ENCODE data around the gene CXXC5. TPM values are rescaled to one million over a fixed set of nuclear protein-coding genes. Genes with fewer than 3 reads are reported as not detected.

Gene CXXC5
- total and polyA plus RNA-seq, 9 of the 15 experiments (the other 6 are each of a cell fraction or from before 2014, with no cell fraction given) = 1.9 to 123 (median 45.8) TPM

DNA sequence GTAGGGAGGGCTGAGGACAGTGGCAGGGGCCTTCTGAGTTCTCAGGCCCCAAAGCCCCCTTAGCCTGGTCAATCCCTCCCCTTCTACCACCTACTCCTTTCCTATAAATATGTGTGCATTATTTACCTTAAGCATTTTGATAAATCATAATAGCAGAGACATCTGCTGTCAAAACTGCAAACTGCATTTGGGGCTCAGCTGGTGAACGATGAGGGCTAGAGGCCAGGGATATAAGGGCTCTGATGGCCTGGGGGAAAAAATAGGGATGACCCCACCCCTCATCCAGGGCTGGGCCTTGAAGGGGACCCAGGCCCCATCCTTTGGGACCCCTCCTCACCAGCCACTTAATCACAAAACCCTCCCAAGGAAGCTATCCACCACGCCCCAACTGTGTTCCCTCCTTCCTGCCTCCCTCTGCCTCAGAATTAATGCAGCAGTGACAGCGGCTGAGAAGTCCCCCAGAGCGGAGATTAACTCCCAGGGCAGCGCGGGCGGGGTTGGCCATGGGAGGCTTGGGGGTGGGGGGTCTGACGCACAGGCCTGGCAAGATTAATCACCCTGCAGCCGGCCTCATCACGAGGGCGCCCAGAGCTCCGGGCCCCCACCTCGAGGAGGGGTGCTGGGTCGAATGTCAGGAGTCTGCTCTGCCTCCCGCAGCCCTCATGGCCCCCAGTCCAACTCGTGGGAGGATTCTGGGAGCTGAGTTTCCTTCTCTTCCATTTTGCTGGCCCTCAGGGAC is 42.1 kb downstream of the CXXC5 start (continued):
- TF ChIP-seq ZNF174 (CRISPR knock-in tag; IDR thresholded peaks at IDR 0.05) = no peak
- TF ChIP-seq CXXC5 (CRISPR knock-in tag; IDR thresholded peaks at IDR 0.05) = no peak
- TF ChIP-seq HMG20A (CRISPR knock-in tag; conservative IDR thresholded peaks at IDR 0.05) = no peak
- no peak for TF ChIP-seq TFAM (CRISPR knock-in tag; conservative IDR thresholded peaks at IDR 0.05)
- TF ChIP-seq SMARCA4 (IDR thresholded peaks at IDR 0.05) = no peak
- TF ChIP-seq GATAD2A (IDR thresholded peaks at IDR 0.05) = no peak
- TF ChIP-seq TEAD2 (tag; IDR thresholded peaks at IDR 0.05) = no peak
- TF ChIP-seq SPI1 (IDR thresholded peaks at IDR 0.05; ENCODE audit: borderline replicate concordance, low read depth, low read length) = no peak
- no peak for TF ChIP-seq JUN (IDR thresholded peaks at IDR 0.05; ENCODE audit: borderline replicate concordance, low read depth, low read length)
- no peak for TF ChIP-seq JUN (CRISPR knock-in tag; IDR thresholded peaks at IDR 0.05; ENCODE audit: borderline replicate concordance)
- peak; percentile 76 for TF ChIP-seq BRD9 (IDR thresholded peaks at IDR 0.05; ENCODE audit: low read depth, partially characterized antibody)
- TF ChIP-seq, protein P1, sequence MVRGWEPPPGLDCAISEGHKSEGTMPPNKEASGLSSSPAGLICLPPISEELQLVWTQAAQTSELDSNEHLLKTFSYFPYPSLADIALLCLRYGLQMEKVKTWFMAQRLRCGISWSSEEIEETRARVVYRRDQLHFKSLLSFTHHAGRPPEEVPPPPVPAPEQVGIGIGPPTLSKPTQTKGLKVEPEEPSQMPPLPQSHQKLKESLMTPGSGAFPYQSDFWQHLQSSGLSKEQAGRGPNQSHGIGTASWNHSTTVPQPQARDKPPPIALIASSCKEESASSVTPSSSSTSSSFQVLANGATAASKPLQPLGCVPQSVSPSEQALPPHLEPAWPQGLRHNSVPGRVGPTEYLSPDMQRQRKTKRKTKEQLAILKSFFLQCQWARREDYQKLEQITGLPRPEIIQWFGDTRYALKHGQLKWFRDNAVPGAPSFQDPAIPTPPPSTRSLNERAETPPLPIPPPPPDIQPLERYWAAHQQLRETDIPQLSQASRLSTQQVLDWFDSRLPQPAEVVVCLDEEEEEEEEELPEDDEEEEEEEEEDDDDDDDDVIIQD (CRISPR knock-in tag; IDR thresholded peaks at IDR 0.05) = no peak
- TF ChIP-seq HLTF (IDR thresholded peaks at IDR 0.05) = no peak
- no peak for TF ChIP-seq GABPA (tag; conservative IDR thresholded peaks at IDR 0.05; ENCODE audit: low read depth)
- no peak for TF ChIP-seq POLR2AphosphoS5 (IDR thresholded peaks at IDR 0.05; ENCODE audit: control insufficient read depth, insufficient read depth, low read depth, low read length)
- TF ChIP-seq GATA2 (CRISPR knock-in tag; IDR thresholded peaks at IDR 0.05) = no peak
- no peak for TF ChIP-seq MYBL2 (IDR thresholded peaks at IDR 0.05; ENCODE audit: low read depth)
- TF ChIP-seq MYBL2 (CRISPR knock-in tag; IDR thresholded peaks at IDR 0.05; ENCODE audit: borderline replicate concordance) = no peak
- TF ChIP-seq, protein P2, sequence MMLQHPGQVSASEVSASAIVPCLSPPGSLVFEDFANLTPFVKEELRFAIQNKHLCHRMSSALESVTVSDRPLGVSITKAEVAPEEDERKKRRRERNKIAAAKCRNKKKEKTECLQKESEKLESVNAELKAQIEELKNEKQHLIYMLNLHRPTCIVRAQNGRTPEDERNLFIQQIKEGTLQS (IDR thresholded peaks at IDR 0.05) = peak; percentile 31; the same call in 1 of the 2 replicates
- TF ChIP-seq, protein P2 (CRISPR knock-in tag; conservative IDR thresholded peaks at IDR 0.05) = no peak
- TF ChIP-seq ZBTB8A (IDR thresholded peaks at IDR 0.05; ENCODE audit: partially characterized antibody) = no peak
- TF ChIP-seq MTF1 (CRISPR knock-in tag; IDR thresholded peaks at IDR 0.05; ENCODE audit: borderline replicate concordance) = no peak
- TF ChIP-seq, protein P3, sequence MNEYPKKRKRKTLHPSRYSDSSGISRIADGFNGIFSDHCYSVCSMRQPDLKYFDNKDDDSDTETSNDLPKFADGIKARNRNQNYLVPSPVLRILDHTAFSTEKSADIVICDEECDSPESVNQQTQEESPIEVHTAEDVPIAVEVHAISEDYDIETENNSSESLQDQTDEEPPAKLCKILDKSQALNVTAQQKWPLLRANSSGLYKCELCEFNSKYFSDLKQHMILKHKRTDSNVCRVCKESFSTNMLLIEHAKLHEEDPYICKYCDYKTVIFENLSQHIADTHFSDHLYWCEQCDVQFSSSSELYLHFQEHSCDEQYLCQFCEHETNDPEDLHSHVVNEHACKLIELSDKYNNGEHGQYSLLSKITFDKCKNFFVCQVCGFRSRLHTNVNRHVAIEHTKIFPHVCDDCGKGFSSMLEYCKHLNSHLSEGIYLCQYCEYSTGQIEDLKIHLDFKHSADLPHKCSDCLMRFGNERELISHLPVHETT (CRISPR knock-in tag; conservative IDR thresholded peaks at IDR 0.05 in 1 of 2, IDR thresholded peaks at IDR 0.05 in 1 of 2) = no peak
- TF ChIP-seq ATF1 (CRISPR knock-in tag; IDR thresholded peaks at IDR 0.05) = no peak
- no peak; the same call in 1 of the 2 replicates for TF ChIP-seq ATF1 (tag; IDR thresholded peaks at IDR 0.05)

Measured in K562 (cell line).